ENCODE data around the gene MUC13.

MUC13 gene

DNA sequence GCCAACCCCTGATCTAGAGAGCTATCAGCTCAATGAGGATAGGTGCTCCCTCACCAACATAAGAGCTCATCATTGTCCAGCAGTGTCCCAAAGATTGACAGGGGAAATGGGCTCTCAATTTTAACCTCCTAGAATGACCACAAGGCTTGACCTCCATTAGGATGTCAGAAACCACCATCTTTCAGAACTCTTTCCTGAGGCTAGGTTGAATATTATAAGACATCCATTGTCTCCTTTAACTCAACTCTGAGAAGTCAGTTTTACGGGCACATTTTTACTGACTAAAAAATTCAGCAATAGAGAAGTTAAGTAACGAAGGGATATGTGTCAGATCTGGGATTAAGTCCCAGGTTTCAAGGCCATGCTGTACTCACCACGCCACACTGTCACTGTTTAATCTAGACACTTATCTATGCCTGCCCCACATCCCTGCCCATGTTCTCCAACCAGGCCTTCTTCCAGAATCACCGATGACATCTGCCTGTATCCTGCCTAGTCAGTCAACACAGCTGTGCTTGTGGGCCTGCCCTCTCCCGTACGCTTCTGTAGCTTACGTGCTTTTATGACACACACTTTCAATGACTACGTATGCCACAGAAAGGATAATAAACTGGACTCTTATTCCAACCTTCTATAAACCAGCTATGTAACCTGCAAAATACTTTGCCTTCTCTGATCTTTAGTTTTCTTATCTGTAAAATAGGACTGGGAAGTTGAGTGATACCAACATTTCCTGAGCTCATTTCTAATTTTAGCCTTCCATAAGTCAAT, 17.1 kb upstream of the MUC13 start:
- DNase-seq (ENCODE audit: insufficient read length, low spot score) = no peak
- FAIRE-seq = no peak

DNA sequence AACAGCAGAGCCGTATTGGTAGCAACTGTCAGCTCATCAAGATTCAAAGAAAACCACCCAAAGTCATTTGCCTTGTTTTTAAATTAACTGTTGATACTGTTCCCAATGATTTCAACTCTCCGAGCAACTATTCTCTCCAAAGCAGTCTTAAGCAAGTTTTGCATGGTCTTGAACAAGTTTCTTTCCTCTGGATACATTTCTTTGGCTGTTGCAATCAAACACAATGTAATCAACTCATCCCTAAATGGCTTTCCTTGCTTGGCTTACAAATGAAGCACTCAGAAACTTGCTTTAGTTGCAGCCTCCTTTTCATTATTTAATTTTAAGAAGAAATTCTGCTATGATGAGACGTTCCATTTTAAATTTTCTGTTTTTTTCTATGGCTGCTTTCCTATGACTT, 15.5 kb upstream of the MUC13 start:
- DNase-seq (ENCODE audit: insufficient read length, low spot score) = no peak
- no peak for FAIRE-seq

DNA sequence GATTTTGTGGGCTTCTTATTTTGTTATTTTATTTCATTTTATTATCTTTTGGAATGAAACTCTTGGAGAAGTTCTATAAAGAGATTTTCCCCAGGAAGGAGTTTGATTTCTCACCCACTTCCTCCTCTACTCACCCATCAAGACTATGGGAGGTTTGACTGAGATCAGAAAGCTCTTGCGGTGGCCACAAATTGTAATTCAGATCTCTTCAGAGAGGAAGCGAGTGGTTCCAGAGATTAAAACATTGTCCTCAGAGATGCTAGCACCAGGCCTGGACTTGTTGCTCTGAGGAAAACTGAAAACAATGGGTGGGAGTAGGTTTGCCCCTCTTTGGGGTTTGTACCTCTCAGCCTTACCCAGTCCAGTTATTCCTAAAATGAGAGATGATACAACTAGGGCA, 8.1 kb upstream of the MUC13 start:
- DNase-seq (ENCODE audit: insufficient read length, low spot score) (no peak), FAIRE-seq (no peak)

DNA sequence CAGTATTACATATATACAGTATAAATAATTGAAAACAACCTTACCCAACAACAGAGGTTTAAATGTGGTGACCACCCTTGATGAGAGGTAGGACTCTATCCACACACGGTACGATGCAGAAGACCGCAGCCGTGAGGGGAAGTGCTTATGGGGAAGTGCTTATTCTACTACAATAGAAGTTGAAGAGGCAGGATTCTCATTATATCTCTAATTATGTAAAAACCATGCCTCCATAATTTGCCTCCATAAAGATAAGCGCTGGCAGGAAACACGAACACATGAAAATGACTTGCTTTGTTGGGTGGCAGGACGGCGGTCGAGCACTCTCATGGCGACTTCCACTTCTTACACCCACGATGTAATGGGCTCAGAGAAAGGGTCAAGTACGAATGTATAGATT, 7.2 kb upstream of the MUC13 start:
- no peak for DNase-seq (ENCODE audit: insufficient read length, low spot score)
- no peak for FAIRE-seq

DNA sequence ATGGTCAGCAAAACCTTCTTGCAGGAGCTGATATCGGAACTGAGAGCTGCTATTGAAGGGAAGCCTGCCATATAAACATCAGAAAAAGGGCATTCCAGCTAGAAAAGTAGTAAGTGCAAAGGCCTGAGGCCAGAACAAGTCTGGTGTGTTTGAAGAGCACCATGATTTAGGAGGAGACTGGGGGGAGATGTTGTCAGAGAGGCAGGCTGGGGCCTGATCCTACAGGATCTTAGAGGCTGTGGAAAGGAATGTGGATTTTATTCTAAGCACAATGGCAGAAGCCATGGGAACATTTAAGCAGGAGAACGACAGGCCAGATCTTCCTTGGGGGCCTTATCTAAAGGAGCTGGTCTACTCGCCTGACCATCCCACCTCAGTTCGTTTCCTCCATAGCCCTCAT, 5.1 kb upstream of the MUC13 start:
- no peak for FAIRE-seq
- DNase-seq (ENCODE audit: insufficient read length, low spot score) = no peak

DNA sequence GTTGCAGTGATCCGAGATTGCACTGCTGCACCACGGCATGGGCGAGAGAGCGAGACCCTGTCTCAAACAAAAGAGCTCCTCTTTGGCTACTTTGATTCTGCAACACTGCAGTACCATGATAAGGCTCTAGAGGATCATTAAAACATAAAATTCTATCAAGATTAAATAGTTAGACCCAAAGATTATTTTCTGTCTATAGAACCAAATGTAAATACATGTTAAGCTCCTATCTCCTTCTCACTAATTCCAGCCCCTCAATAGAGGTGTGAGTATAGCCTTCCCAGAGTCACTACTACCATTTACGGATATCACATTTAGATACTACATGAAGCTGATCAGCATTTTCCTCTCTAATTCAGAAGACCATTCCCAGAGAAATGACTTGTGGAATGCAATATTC, 4.3 kb upstream of the MUC13 start:
- FAIRE-seq (no peak), DNase-seq (ENCODE audit: insufficient read length, low spot score) (no peak)

DNA sequence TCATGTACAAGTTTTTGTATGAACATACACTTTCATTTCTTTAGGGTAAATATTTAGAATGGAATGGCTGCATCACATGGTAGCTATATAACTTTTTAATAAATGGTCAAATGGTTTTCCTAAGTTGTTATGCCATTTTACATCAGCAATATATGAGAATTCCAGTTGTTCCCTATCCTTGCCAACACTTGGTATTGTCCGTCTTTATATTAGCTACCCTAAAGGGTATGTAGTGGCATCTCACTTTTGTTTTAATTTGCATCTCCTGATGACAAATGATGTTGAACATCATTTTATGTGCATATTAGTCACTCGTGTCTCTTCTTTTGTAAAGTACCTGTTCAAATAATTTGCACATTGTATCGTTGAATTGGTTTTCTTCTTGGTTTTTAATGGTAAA, 2.5 kb upstream of the MUC13 start:
- FAIRE-seq (no peak), DNase-seq (ENCODE audit: insufficient read length, low spot score) (no peak)

DNA sequence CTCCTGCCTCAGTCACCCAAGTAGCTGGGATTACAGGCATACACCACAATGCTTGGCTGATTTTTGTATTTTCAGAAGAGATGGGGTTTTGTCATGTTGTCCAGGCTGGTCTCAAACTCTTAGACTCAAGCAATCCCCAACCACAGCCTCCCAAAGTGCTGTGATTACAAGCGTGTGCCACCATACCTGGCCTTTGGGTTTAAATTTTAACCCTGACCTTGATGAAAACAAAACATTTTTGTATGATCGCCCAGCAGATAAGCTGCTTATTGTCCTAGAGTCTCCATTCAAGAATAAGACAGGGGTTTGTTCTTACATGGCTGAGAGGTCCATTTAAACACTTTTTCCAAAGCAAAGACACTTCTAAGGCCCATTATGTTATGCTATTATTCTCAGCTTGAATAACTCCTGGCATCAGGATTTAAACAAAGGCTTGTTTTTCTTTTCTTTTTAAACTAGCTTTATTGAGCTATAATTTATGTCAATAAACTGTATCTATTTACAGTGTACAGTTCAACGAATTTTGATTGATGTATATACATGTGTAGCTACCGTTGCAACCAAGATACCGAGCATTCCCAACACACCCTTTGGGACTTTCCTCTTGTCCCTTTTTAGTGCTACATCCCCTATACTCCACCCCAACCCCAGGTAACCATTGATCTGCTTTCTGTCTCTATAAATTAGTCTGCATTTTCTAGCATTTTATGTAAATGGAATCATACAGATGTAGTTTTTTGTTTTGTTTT, 1.4 kb upstream of the MUC13 start:
- FAIRE-seq = no peak
- DNase-seq (ENCODE audit: insufficient read length, low spot score) = no peak

DNA sequence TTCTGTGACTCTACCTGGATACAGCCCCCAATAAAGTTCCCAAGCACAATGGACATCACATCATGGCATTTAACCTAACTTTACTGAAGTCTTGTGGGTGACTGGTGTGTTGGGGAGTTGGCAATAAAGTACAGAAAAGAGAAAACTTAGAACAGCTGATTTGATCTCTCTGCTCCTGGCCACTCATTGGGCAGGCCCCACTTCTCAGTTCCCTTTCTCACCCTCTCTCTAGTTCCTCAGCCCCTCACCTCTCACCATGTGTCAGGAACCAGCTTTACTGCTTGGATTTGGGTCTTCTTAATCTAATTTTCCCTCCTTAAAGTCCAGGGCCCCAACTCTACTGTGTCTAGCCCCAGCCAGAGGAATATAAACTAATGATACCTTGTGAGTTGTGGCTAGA, 713 bp upstream of the MUC13 start:
- DNase-seq (ENCODE audit: insufficient read length, low spot score) (no peak), FAIRE-seq (no peak)

DNA sequence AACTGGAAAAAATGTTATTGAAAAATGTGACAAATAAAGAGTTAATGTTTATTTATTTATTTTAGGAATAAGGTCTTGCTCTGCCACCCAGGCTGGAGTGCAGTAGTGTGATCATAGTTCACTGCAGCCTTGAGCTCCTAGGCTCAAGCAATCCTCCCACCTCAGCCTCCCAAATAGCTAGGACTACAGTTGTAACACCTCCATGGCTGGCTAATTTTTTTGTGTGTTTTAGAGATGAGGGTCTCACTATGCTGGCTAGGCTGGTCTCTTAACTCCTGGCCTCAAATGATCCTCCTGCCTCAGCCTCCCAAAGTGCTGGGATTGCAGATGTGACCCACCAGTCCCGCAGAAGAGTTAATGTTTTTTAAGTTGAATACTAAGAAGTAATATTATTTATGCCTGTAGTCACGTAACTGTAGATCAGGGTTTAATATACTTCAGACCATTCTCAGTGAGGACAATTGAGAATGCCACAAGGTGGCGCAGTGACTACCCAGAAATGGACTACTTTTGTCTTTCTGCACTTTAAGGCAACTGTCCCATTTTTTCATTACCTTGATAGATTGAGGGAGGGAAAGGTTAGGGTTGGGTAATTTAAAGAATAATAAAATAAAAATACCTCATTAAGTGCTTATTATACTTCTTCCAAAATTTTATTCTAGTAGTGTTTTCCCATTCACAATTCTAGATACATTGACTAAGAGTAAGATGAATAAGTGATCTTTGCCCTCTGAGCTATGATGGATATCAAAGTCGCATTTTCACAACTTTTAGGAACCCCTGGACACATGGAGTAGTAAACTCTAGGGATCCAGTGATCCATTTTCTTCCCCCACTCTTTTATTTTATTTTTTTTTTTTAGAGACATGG, 6.0 kb downstream of the MUC13 start:
- no peak for FAIRE-seq
- DNase-seq (ENCODE audit: insufficient read length, low spot score) = peak; percentile 49

DNA sequence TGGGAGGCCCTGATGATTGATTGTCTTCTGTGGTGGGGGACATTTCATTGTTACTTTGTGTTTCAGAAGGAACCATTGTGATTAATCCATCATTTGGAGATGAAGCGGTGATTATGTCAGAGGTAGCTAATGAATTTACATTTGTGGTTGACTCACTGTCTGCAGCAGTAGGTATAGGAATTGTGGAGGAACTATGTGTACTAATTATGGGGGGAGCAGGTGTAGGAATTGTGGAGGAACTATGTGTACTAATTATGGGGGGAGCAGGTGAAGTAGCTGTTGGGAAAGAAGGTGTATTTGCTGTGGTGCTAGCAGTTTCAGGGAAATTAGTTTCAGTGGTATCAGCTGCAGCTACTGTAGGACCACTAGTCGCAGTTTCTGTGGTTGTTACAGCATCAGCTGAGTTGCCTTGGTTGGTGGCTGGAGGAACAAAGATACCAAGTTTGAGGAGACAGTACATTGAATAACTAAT, 6.9 kb downstream of the MUC13 start:
- FAIRE-seq = no peak
- no peak for DNase-seq (ENCODE audit: insufficient read length, low spot score)

DNA sequence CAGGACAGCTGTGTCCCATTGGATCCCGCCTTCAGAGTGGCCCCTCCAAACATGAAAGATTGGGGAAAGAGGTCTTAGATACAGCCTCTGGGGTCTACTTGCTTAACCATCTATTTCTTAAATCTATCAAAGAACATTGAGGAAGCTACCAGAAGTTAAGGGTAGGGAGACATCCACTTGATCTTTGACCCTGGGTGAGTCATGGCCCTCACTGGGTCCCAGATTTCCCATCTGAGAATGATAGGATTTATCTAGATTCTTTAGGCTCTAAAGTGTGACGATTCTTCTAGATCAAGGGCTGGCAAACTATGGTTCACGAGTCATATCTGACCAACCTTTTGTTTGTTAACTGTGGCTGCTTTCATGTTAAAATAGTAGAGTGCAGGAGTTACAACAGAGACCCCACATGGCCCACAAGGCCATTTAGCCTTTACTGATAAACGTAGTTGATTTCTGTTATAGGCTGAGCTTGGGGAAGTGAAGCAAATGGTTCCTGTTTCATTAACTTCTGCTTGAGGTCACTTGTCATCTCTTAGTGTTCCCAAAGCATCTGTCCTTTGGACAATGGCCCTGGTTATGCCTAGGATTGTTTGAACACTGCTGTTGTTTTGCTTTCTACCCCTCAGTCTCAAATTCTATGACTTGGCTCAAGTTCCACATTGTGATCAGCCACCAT, 8.0 kb downstream of the MUC13 start:
- DNase-seq (ENCODE audit: insufficient read length, low spot score) = no peak
- no peak for FAIRE-seq

DNA sequence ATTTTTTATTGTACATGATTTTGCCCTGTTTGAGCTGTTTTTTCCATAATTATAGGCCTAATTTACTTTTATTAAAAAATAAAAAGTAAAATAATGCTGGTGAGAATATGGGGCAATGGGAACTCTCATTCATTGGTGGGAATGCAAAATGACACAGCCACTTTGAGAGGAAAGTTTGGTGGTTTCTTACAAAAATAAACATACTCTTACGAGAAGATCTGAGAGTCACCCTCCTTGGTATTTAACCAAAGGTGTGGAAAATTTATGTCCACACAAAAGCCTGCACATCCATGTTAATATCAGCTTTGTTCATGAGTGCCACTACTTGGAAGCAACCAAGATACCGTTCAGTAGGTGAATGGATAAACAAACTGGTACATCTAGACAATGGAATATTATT, 9.8 kb downstream of the MUC13 start:
- no peak for FAIRE-seq
- DNase-seq (ENCODE audit: insufficient read length, low spot score) = no peak

DNA sequence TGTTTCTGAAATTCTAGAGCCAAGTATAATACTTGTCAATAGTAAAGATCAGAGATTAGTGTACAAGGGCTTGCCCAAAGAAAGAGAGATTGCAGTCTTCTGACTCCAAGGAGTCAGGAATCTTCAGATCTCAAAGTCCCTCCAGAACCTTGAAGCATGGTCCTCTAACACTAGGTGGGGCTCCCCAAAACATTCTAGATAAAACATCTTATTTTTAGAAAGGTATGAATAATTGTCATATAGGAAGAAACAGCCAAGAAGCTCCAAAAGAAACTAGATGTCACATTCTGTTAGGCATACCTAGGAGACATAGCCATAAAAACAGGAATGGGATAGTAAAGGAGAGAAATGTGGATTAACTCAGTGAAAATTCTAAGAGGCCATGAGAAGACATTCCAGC, 10.7 kb downstream of the MUC13 start:
- no peak for FAIRE-seq
- DNase-seq (ENCODE audit: insufficient read length, low spot score) = no peak

DNA sequence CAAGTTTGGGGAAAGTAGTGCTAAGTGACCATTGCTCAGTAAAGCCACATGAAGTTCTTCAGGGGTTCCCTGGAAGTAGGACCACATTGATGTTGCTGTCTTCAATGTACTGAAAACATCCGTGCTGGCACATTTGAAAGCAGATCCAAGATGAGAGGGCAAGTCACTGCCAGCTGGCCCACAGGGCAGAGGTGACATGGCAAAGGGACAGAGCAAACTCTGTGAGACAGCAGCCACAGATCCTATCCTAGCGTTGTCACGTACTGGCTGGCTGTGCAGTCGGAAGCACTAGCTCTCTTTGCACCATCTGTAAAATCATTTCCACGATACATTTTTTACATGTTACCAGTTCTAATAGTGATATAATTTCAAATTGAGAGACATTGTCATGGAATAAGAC, 13.8 kb downstream of the MUC13 start:
- FAIRE-seq (no peak), DNase-seq (ENCODE audit: insufficient read length, low spot score) (no peak)

DNA sequence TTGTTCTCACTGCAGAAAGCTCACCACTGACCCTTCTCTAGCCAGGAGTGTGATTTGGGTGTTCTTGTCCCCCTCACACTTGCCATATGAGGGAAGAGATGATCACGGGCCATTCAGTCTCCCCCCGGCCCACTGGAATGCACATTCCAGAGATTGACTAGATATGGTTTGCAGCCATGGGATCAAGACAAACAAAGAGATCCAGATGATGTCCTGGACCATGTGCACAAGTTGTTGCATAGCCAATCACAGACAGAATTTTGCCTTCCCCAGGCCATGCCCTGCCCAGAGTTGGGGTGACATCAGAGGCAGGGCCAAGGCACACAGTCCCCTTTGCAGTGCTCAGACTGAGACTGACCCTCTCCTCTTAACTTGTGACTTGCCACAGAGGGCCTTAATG, 14.8 kb downstream of the MUC13 start:
- DNase-seq (ENCODE audit: insufficient read length, low spot score) = no peak
- no peak for FAIRE-seq

DNA sequence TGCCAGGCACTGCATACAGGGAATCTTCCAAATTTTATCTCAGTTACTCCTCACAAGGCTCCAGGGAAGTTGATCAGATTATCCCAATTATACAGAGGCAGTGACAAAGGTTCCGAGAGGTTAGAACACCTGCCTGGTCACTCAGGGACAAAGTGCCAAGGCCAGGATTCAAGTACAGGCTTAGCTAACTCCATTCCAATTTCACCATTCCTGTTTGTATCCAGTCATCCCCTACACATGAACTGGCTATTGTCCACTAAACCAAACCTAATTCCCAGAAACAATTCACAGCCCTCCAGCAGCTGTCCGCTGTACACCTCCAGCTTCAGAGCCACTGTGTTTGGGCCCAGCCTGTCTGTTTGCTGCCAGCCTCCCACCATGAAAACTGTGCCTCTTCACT, 16.0 kb downstream of the MUC13 start:
- no peak for FAIRE-seq
- DNase-seq (ENCODE audit: insufficient read length, low spot score) = no peak

DNA sequence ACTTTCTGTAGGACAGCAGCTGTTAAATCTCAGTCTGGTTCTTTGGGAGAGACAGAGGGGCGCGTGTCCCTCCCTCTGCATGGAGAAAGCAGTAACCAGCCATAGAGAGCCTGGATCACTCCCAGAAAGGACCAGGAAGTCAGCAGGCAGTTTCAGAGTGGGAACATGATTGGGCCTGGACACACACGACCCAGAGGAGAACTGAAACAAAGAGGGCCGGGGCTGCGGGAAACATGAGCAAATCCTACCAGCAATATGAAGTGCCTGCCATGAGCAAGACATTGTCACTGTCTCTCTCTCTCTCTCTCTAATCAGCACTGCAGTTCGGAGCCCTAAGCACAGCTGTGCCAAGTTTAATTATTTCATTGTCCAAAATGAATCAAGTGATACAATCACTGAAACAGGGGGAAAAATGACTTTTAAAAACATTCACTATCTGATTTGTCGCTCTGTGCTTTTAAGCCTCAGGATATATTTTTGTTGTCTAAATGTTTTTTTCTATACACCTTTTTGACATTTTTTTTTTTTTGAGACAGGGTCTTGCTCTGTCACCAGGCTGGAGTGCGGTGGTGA, 17.6 kb downstream of the MUC13 start:
- DNase-seq (ENCODE audit: insufficient read length, low spot score) (no peak), FAIRE-seq (no peak)

DNA sequence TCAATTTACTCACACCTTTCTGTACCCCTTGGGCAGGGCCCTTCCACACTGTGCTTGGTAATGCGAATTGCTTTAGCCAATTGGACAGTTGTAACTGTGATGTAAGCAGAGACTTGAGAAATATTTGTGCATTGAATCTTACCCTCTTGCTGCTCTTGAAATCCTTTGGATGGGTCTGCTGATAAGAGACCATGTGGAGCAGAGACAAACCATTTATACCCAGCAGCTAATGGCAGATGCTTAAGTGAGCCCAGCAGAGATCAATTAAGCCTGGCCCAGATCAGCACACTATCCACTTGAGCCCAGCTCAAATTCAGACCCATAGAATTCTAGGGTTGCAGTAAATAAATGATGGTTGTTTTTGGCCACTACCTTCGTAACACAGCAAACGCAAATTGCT, 19.3 kb downstream of the MUC13 start:
- no peak for DNase-seq (ENCODE audit: insufficient read length, low spot score)
- no peak for FAIRE-seq

DNA sequence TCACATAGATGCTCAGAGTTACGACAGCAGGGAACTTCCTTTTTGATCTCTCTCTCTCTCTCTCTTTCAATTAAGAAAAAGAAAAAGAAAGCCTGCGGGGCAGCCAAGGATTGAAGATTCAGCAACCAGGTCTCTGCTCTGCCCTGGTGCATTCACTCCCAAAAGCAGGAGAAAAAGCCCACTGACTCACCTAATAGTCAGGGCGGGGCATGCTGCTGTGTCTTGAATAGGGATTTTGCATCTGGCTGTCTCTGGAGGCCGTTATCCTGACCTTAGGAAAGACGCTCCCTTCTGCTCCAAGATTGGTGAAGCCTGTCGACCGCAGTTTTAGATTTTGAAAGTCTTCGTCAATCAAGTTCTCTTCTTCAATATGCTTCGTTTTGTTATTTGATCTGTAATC, 26.6 kb downstream of the MUC13 start:
- FAIRE-seq (no peak), DNase-seq (ENCODE audit: insufficient read length, low spot score) (no peak)

Measured in HTR-8/SVneo (cell line).